ENCODE measurements around the gene INPP4B.

INPP4B gene

GRCh38 chr4:142556570-142557238 is 289.4 kb downstream of the INPP4B start:
- Histone ChIP-seq H3K4me2 (ENCODE audit: insufficient read depth, low read length, poor library complexity, severe bottlenecking) (no peak overlapping the region), H3K18ac (ENCODE audit: low read length) (no peak overlapping the region), H2AFZ (ENCODE audit: low read length) (no peak overlapping the region), H4K91ac (ENCODE audit: low read depth, low read length, poor library complexity) (no peak overlapping the region), H2BK5ac (ENCODE audit: low read length) (no peak overlapping the region), H3K36me3 (replicated peaks in 1 of 2; ENCODE audit: control insufficient read depth in 2 of 2, insufficient read depth in 2 of 2, low read length in 2 of 2) (no peaks in the 10 kb centered on the region), H3K9ac (ENCODE audit: low read depth, low read length, poor library complexity) (no peak overlapping the region), H2AK5ac (ENCODE audit: low read depth, low read length) (no peak overlapping the region), H2BK12ac (ENCODE audit: low read length) (no peak overlapping the region), H3K4ac (ENCODE audit: low read length) (no peak overlapping the region), H4K8ac (ENCODE audit: low read depth, low read length) (no peak overlapping the region), H3K14ac (ENCODE audit: low read length) (no peak overlapping the region), H3K4me3 (ENCODE audit: low read length in 2 of 2) (no peak overlapping the region), H3K4me1 (ENCODE audit: control insufficient read depth in 2 of 2, insufficient read depth in 1 of 2, low read depth in 1 of 2, low read length in 2 of 2) (peaks cover 2 to 3% of the 10 kb centered on the region in 2 donors), H3K23ac (ENCODE audit: low read depth, low read length, poor library complexity) (no peak overlapping the region), H3K9me3 (replicated peaks in 1 of 2; ENCODE audit: control insufficient read depth in 2 of 2, insufficient read depth in 1 of 2, low read depth in 1 of 2, low read length in 2 of 2) (no peaks in the 10 kb centered on the region), H2BK120ac (ENCODE audit: low read depth, low read length) (no peak overlapping the region), H2BK15ac (ENCODE audit: low read length) (no peak overlapping the region), H3K27me3 (ENCODE audit: control insufficient read depth in 3 of 3, insufficient read depth in 3 of 3, low read depth in 1 of 3, low read length in 3 of 3) (no peaks in the 10 kb centered on the region), H3K79me1 (ENCODE audit: low read depth, low read length) (no peaks in the 10 kb centered on the region), H3K27ac (replicated peaks; ENCODE audit: low read length) (no peak overlapping the region)
- WGBS, 2 donors (ENCODE audit: extremely low coverage in 2 of 2, insufficient read length in 2 of 2, insufficient replicate concordance in 1 of 2), result no CpG with 5 or more reads among the region's 9 CpGs
- no peak for DNase-seq (ENCODE audit: low spot score)

GRCh38 chr4:142556048-142556447 is 290.1 kb downstream of the INPP4B start:
- Histone ChIP-seq H3K9me3 (replicated peaks in 1 of 2; ENCODE audit: control insufficient read depth in 2 of 2, insufficient read depth in 1 of 2, low read depth in 1 of 2, low read length in 2 of 2) (no peaks in the 10 kb centered on the region), H3K36me3 (replicated peaks in 1 of 2; ENCODE audit: control insufficient read depth in 2 of 2, insufficient read depth in 2 of 2, low read length in 2 of 2) (no peaks in the 10 kb centered on the region), H2AFZ (ENCODE audit: low read length) (no peak overlapping the region), H3K18ac (ENCODE audit: low read length) (no peak overlapping the region), H3K4me1 (ENCODE audit: control insufficient read depth in 2 of 2, insufficient read depth in 1 of 2, low read depth in 1 of 2, low read length in 2 of 2) (peaks cover 2 to 6% of the 10 kb centered on the region in 2 donors), H3K4me3 (ENCODE audit: low read length in 2 of 2) (no peak overlapping the region), H4K8ac (ENCODE audit: low read depth, low read length) (no peak overlapping the region), H2BK12ac (ENCODE audit: low read length) (no peak overlapping the region), H3K4ac (ENCODE audit: low read length) (no peak overlapping the region), H3K23ac (ENCODE audit: low read depth, low read length, poor library complexity) (no peak overlapping the region), H2BK15ac (ENCODE audit: low read length) (no peak overlapping the region), H3K14ac (ENCODE audit: low read length) (no peak overlapping the region), H3K9ac (ENCODE audit: low read depth, low read length, poor library complexity) (no peak overlapping the region), H3K27ac (replicated peaks; ENCODE audit: low read length) (no peak overlapping the region), H2BK120ac (ENCODE audit: low read depth, low read length) (no peak overlapping the region), H3K79me1 (ENCODE audit: low read depth, low read length) (no peaks in the 10 kb centered on the region), H4K91ac (ENCODE audit: low read depth, low read length, poor library complexity) (no peak overlapping the region), H2AK5ac (ENCODE audit: low read depth, low read length) (no peak overlapping the region), H3K4me2 (ENCODE audit: insufficient read depth, low read length, poor library complexity, severe bottlenecking) (no peak overlapping the region), H3K27me3 (ENCODE audit: control insufficient read depth in 3 of 3, insufficient read depth in 3 of 3, low read depth in 1 of 3, low read length in 3 of 3) (no peaks in the 10 kb centered on the region), H2BK5ac (ENCODE audit: low read length) (no peak overlapping the region)
- no CpG with 5 or more reads among the region's 1 CpG for WGBS, 2 donors (ENCODE audit: extremely low coverage in 2 of 2, insufficient read length in 2 of 2, insufficient replicate concordance in 1 of 2)
- DNase-seq (ENCODE audit: low spot score), result no peak

GRCh38 chr4:142554412-142554811 is 291.7 kb downstream of the INPP4B start:
- no peak overlapping the region for H2AFZ ChIP-seq (ENCODE audit: low read length)
- H3K36me3 ChIP-seq (replicated peaks in 1 of 2; ENCODE audit: control insufficient read depth in 2 of 2, insufficient read depth in 2 of 2, low read length in 2 of 2), result no peaks in the 10 kb centered on the region
- no peaks in the 10 kb centered on the region for H3K9me3 ChIP-seq (replicated peaks in 1 of 2; ENCODE audit: control insufficient read depth in 2 of 2, insufficient read depth in 1 of 2, low read depth in 1 of 2, low read length in 2 of 2)
- H3K4me1 ChIP-seq (ENCODE audit: control insufficient read depth in 2 of 2, insufficient read depth in 1 of 2, low read depth in 1 of 2, low read length in 2 of 2), result peaks cover 5 to 7% of the 10 kb centered on the region in 2 donors
- no peaks in the 10 kb centered on the region for H3K79me1 ChIP-seq (ENCODE audit: low read depth, low read length)
- H2BK15ac ChIP-seq (ENCODE audit: low read length), result no peak overlapping the region
- no peak overlapping the region for H2AK5ac ChIP-seq (ENCODE audit: low read depth, low read length)
- no peak overlapping the region for H3K14ac ChIP-seq (ENCODE audit: low read length)
- no peaks in the 10 kb centered on the region for H3K27me3 ChIP-seq (ENCODE audit: control insufficient read depth in 3 of 3, insufficient read depth in 3 of 3, low read depth in 1 of 3, low read length in 3 of 3)
- no peak overlapping the region for H2BK5ac ChIP-seq (ENCODE audit: low read length)
- no peak overlapping the region for H2BK12ac ChIP-seq (ENCODE audit: low read length)
- no peak overlapping the region for H3K9ac ChIP-seq (ENCODE audit: low read depth, low read length, poor library complexity)
- no peak overlapping the region for H3K4ac ChIP-seq (ENCODE audit: low read length)
- no peak for DNase-seq (ENCODE audit: low spot score)
- H3K4me2 ChIP-seq (ENCODE audit: insufficient read depth, low read length, poor library complexity, severe bottlenecking), result no peak overlapping the region
- no peak overlapping the region for H4K8ac ChIP-seq (ENCODE audit: low read depth, low read length)
- H3K23ac ChIP-seq (ENCODE audit: low read depth, low read length, poor library complexity), result no peak overlapping the region
- no peak overlapping the region for H3K18ac ChIP-seq (ENCODE audit: low read length)
- H3K27ac ChIP-seq (replicated peaks; ENCODE audit: low read length), result no peak overlapping the region
- no CpG with 5 or more reads among the region's 1 CpG for WGBS, 2 donors (ENCODE audit: extremely low coverage in 2 of 2, insufficient read length in 2 of 2, insufficient replicate concordance in 1 of 2)
- H4K91ac ChIP-seq (ENCODE audit: low read depth, low read length, poor library complexity), result no peak overlapping the region
- no peak overlapping the region for H3K4me3 ChIP-seq (ENCODE audit: low read length in 2 of 2)
- H2BK120ac ChIP-seq (ENCODE audit: low read depth, low read length), result no peak overlapping the region

GRCh38 chr4:142551517-142552305 is 294.4 kb downstream of the INPP4B start:
- H3K23ac ChIP-seq (ENCODE audit: low read depth, low read length, poor library complexity), result no peak overlapping the region
- H3K79me1 ChIP-seq (ENCODE audit: low read depth, low read length), result no peaks in the 10 kb centered on the region
- no peak overlapping the region for H3K4me3 ChIP-seq (ENCODE audit: low read length in 2 of 2)
- no peak overlapping the region for H3K27ac ChIP-seq (replicated peaks; ENCODE audit: low read length)
- H3K9me3 ChIP-seq (replicated peaks in 1 of 2; ENCODE audit: control insufficient read depth in 2 of 2, insufficient read depth in 1 of 2, low read depth in 1 of 2, low read length in 2 of 2), result no peaks in the 10 kb centered on the region
- no peak overlapping the region for H2AK5ac ChIP-seq (ENCODE audit: low read depth, low read length)
- no peaks in the 10 kb centered on the region for H3K36me3 ChIP-seq (replicated peaks in 1 of 2; ENCODE audit: control insufficient read depth in 2 of 2, insufficient read depth in 2 of 2, low read length in 2 of 2)
- no peak overlapping the region for H2BK15ac ChIP-seq (ENCODE audit: low read length)
- H2BK12ac ChIP-seq (ENCODE audit: low read length), result no peak overlapping the region
- H4K8ac ChIP-seq (ENCODE audit: low read depth, low read length), result no peak overlapping the region
- H2AFZ ChIP-seq (ENCODE audit: low read length), result no peak overlapping the region
- no peak overlapping the region for H2BK120ac ChIP-seq (ENCODE audit: low read depth, low read length)
- no peak overlapping the region for H4K91ac ChIP-seq (ENCODE audit: low read depth, low read length, poor library complexity)
- WGBS, 2 donors (ENCODE audit: extremely low coverage in 2 of 2, insufficient read length in 2 of 2, insufficient replicate concordance in 1 of 2), result no CpG with 5 or more reads among the region's 6 CpGs
- H3K9ac ChIP-seq (ENCODE audit: low read depth, low read length, poor library complexity), result no peak overlapping the region
- no peak overlapping the region for H2BK5ac ChIP-seq (ENCODE audit: low read length)
- no peak overlapping the region for H3K18ac ChIP-seq (ENCODE audit: low read length)
- DNase-seq (ENCODE audit: low spot score), result no peak
- peaks cover 4 to 5% of the 10 kb centered on the region in 2 donors for H3K4me1 ChIP-seq (ENCODE audit: control insufficient read depth in 2 of 2, insufficient read depth in 1 of 2, low read depth in 1 of 2, low read length in 2 of 2)
- no peak overlapping the region for H3K4me2 ChIP-seq (ENCODE audit: insufficient read depth, low read length, poor library complexity, severe bottlenecking)
- H3K4ac ChIP-seq (ENCODE audit: low read length), result no peak overlapping the region
- no peaks in the 10 kb centered on the region for H3K27me3 ChIP-seq (ENCODE audit: control insufficient read depth in 3 of 3, insufficient read depth in 3 of 3, low read depth in 1 of 3, low read length in 3 of 3)
- no peak overlapping the region for H3K14ac ChIP-seq (ENCODE audit: low read length)
